SK-N-SH (cell line): ENCODE measurements around the gene RPS16. TPM values are rescaled to one million over a fixed set of nuclear protein-coding genes. Genes with fewer than 3 reads are reported as not detected.

Experiments
- CTCF ChIP-seq: fragments of 200-600 bp; sonication (generic); IDR thresholded peaks from 2 replicates; pipeline ENCODE4 v1.6.1; 2017; ENCODE audit warnings: antibody characterized with exemption, mild to moderate bottlenecking, moderate library complexity
- ELF1 ChIP-seq: IDR thresholded peaks from 2 replicates; pipeline ENCODE4 v1.4.0; 2012
- EP300 ChIP-seq, 2 experiments: IDR thresholded peaks; 2 replicates each; pipeline versions ENCODE4 v1.4.0 to v1.6.1; 2012; ENCODE audit warnings: borderline replicate concordance in 1 of 2, low read depth in 1 of 2, low read length in 1 of 2
- EZH2phosphoT487 ChIP-seq: fragments of 200-600 bp; sonication (generic); IDR thresholded peaks from 2 replicates; pipeline ENCODE4 v1.6.1; 2017; ENCODE audit warnings: low read depth, mixed run types, mild to moderate bottlenecking, antibody characterized with exemption, moderate library complexity, borderline replicate concordance
- FOSL2 ChIP-seq: IDR thresholded peaks from 2 replicates; pipeline ENCODE4 v1.4.0; 2012; ENCODE audit warnings: low read depth, mild to moderate bottlenecking, moderate library complexity, borderline replicate concordance
- FOXJ3 ChIP-seq: sonication (generic); formaldehyde crosslinking; IDR thresholded peaks from 2 replicates; pipeline ENCODE4 v1.5.1; 2020; ENCODE audit warnings: mild to moderate bottlenecking, missing genetic modification reagents
- FOXM1 ChIP-seq: IDR thresholded peaks from 2 replicates; pipeline ENCODE4 v1.4.0; 2012; ENCODE audit warnings: low read depth, mild to moderate bottlenecking
- GABPA ChIP-seq: IDR thresholded peaks from 2 replicates; pipeline ENCODE4 v1.4.0; 2012; ENCODE audit warnings: low read depth, mild to moderate bottlenecking
- IRF3 ChIP-seq: fragments of 150-350 bp; IDR thresholded peaks from 2 replicates; pipeline ENCODE4 v1.6.1; 2016; ENCODE audit warnings: mild to moderate bottlenecking, low read depth, low read length
- JUND ChIP-seq: IDR thresholded peaks from 2 replicates; pipeline ENCODE4 v1.4.0; 2012
- MAX ChIP-seq: IDR thresholded peaks from 2 replicates; pipeline ENCODE4 v1.4.0; 2012; ENCODE audit warnings: low read depth
- MXI1 ChIP-seq: IDR thresholded peaks from 2 replicates; pipeline ENCODE4 v1.6.1; 2012; ENCODE audit warnings: mild to moderate bottlenecking, low read depth, low read length, improper control_type of control experiment
- NRF1 ChIP-seq: IDR thresholded peaks from 2 replicates; pipeline ENCODE4 v1.6.1; 2012; ENCODE audit warnings: low read depth, mild to moderate bottlenecking, low read length
- PBX3 ChIP-seq: IDR thresholded peaks from 2 replicates; pipeline ENCODE4; 2012
- POLR2AphosphoS5 ChIP-seq: IDR thresholded peaks from 2 replicates; pipeline ENCODE4 v1.6.1; 2012; ENCODE audit warnings: low read depth, low read length
- RFX5 ChIP-seq: IDR thresholded peaks from 2 replicates; pipeline ENCODE4 v1.6.1; 2012; ENCODE audit warnings: mild to moderate bottlenecking, improper control_type of control experiment, low read length
- RXRA ChIP-seq: IDR thresholded peaks from 2 replicates; pipeline ENCODE4 v1.4.0; 2012; ENCODE audit warnings: low read depth, mild to moderate bottlenecking, borderline replicate concordance
- SIN3A ChIP-seq: IDR thresholded peaks from 2 replicates; pipeline ENCODE4 v1.6.1; 2012; ENCODE audit warnings: low read depth, mild to moderate bottlenecking, low read length, moderate library complexity, borderline replicate concordance
- SMC3 ChIP-seq: IDR thresholded peaks from 2 replicates; pipeline ENCODE4 v1.6.1; 2012; ENCODE audit warnings: low read depth, low read length, improper control_type of control experiment
- TAF1 ChIP-seq: IDR thresholded peaks from 2 replicates; pipeline ENCODE4 v1.6.1; 2012; ENCODE audit warnings: low read depth, mild to moderate bottlenecking, low read length, moderate library complexity, borderline replicate concordance
- TCF12 ChIP-seq: IDR thresholded peaks from 2 replicates; pipeline ENCODE4 v1.4.0; 2012
- USF1 ChIP-seq: IDR thresholded peaks from 2 replicates; pipeline ENCODE4 v1.4.0; 2012; ENCODE audit warnings: low read depth, borderline replicate concordance
- YY1 ChIP-seq: IDR thresholded peaks from 2 replicates; pipeline ENCODE4 v1.4.0; 2012; ENCODE audit warnings: low read depth, mild to moderate bottlenecking
- ZBTB33 ChIP-seq: IDR thresholded peaks from 2 replicates; pipeline ENCODE4 v1.4.0; 2012; ENCODE audit warnings: low read depth, borderline replicate concordance
- polyA plus RNA-seq, 3 experiments: library from polyadenylated mRNA; depleted of rRNA; stranded (reverse); fragments of >200 nt; gene quantifications; 2 replicates each; pipeline ENCODE4 v1.2.3, GENCODE V29; 2012

Gene RPS16
- polyA plus RNA-seq, 1 of the 3 experiments (the other 2 are of a cell fraction) = 7,541 TPM

GRCh38 chr19:39402346-39403300, 33.1 kb downstream of the RPS16 start (continued):
- TF ChIP-seq IRF3 = no peak
- peak; percentile 58 for TF ChIP-seq NRF1
- TF ChIP-seq SIN3A = peak; percentile 50; the same call in 1 of the 2 replicates
- no peak for TF ChIP-seq POLR2AphosphoS5
- TF ChIP-seq MXI1 = peak; percentile 95
- TF ChIP-seq GABPA = no peak; the same call in none of the 2 replicates
- TF ChIP-seq YY1 = no peak
- TF ChIP-seq FOXJ3 (CRISPR knock-in tag) = no peak
- TF ChIP-seq ELF1 = no peak; the same call in 1 of the 2 replicates
- no peak for TF ChIP-seq EZH2phosphoT487
- peak; percentile 30; the same call in 1 of the 2 replicates for TF ChIP-seq TCF12
- TF ChIP-seq TAF1 = no peak; the same call in 1 of the 2 replicates
- no peak for TF ChIP-seq PBX3
- TF ChIP-seq FOXM1 = no peak
- no peak for TF ChIP-seq RXRA
- TF ChIP-seq EP300 (IDR thresholded peaks at IDR 0.05; ENCODE audit: borderline replicate concordance in 1 of 2, low read depth in 1 of 2, low read length in 1 of 2) = no peak
- 0 out of 2 replicates have a peak, but pooled peaks have one; percentile 13 for TF ChIP-seq FOSL2
- TF ChIP-seq RFX5 = no peak
- no peak for TF ChIP-seq ZBTB33
- peak; percentile 89; the same call in 1 of the 2 replicates for TF ChIP-seq MAX
- no peak for TF ChIP-seq CTCF
- TF ChIP-seq JUND = no peak
- TF ChIP-seq SMC3 = no peak
- TF ChIP-seq USF1 = peak; percentile 35; the same call in 1 of the 2 replicates
